Suppressor macrophage treated with lipopolysaccharide for 4 hours (primary cell): ENCODE measurements around the gene CD248.
A peak's percentile ranks its signal among the peaks of the same experiment; 100 is the strongest.
"Not testable (repeated sequence)": the region's sequence is repeated elsewhere in the genome, so short reads cannot be mapped to it uniquely, and the experiment has no call there.

Source experiments
- DNase-seq: peaks from one replicate; pipeline ENCODE4 v3.0.0-alpha.2; 2020

The CD248 gene

GRCh38 chr11:66287211-66287888, 29.5 kb downstream of the CD248 start:
- no peak for DNase-seq

GRCh38 chr11:66286699-66287098, 30.1 kb downstream of the CD248 start:
- no peak for DNase-seq

- no peak for DNase-seq
These were observed 31.4 kb downstream of the CD248 start for GRCh38 chr11:66285250-66285947.

- DNase-seq: no peak
These were observed 32.2 kb downstream of the CD248 start for GRCh38 chr11:66284526-66285078.

- no peak for DNase-seq
These were observed 33.3 kb downstream of the CD248 start for GRCh38 chr11:66283461-66284105.

- peak; percentile 97 for DNase-seq
These were observed 34.1 kb downstream of the CD248 start for GRCh38 chr11:66282468-66283455.

GRCh38 chr11:66281776-66282467, 34.9 kb downstream of the CD248 start:
- DNase-seq: no peak

GRCh38 chr11:66281001-66281400, 35.8 kb downstream of the CD248 start:
- no peak for DNase-seq

- no peak for DNase-seq
These were observed 36.4 kb downstream of the CD248 start for GRCh38 chr11:66280428-66280827.

GRCh38 chr11:66279092-66279734, 37.6 kb downstream of the CD248 start:
- DNase-seq: no peak

- DNase-seq: no peak
These were observed 38.3 kb downstream of the CD248 start for GRCh38 chr11:66278363-66279091.

- peak; percentile 22 for DNase-seq
These were observed 39.1 kb downstream of the CD248 start, which contains the start of gene CNIH2 for GRCh38 chr11:66277471-66278362. Gene CNIH2, plus strand, starts transcription at chr11:66278175. Its CDS starts 282 bp downstream, at chr11:66278457.

- DNase-seq: not testable (repeated sequence)
These were observed 39.8 kb downstream of the CD248 start for GRCh38 chr11:66277064-66277463.

GRCh38 chr11:66276619-66277018, 40.2 kb downstream of the CD248 start:
- DNase-seq: not testable (repeated sequence)

GRCh38 chr11:66275984-66276612, 40.7 kb downstream of the CD248 start:
- DNase-seq: no peak

- no peak for DNase-seq
These were observed 41.4 kb downstream of the CD248 start for GRCh38 chr11:66275396-66275795.

GRCh38 chr11:66274219-66274618, 42.6 kb downstream of the CD248 start:
- DNase-seq: no peak

GRCh38 chr11:66272596-66272995, 44.2 kb downstream of the CD248 start:
- DNase-seq: no peak

GRCh38 chr11:66271816-66272215, 45.0 kb downstream of the CD248 start:
- no peak for DNase-seq
